ENCODE results near the gene SH3BGRL2.

The SH3BGRL2 gene

DNA sequence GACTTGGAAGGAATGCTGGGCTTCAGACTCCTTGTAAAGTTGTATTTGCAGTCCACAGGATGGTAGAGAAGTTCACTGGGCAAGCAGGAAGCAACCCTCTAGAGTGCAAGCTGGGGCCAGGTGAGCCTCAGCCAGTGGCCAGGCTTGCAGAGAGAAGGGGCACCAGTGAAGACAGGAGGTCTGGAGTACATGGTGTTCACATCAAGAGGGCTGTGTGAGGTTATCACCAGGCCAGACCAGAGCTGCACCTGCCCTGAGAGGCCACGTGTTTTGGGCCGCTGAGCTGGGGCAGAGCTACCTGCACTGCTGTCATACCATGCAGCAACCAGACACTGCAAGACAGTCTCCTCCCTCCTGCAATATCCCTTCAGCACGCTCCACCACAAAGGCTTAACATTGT lies 79.0 kb downstream of the SH3BGRL2 start:
- H3K4me3 ChIP-seq (replicated peaks in 1 of 2; ENCODE audit: low read depth in 2 of 2, low read length in 2 of 2) = no peak overlapping the region
- TF ChIP-seq, protein P1, sequence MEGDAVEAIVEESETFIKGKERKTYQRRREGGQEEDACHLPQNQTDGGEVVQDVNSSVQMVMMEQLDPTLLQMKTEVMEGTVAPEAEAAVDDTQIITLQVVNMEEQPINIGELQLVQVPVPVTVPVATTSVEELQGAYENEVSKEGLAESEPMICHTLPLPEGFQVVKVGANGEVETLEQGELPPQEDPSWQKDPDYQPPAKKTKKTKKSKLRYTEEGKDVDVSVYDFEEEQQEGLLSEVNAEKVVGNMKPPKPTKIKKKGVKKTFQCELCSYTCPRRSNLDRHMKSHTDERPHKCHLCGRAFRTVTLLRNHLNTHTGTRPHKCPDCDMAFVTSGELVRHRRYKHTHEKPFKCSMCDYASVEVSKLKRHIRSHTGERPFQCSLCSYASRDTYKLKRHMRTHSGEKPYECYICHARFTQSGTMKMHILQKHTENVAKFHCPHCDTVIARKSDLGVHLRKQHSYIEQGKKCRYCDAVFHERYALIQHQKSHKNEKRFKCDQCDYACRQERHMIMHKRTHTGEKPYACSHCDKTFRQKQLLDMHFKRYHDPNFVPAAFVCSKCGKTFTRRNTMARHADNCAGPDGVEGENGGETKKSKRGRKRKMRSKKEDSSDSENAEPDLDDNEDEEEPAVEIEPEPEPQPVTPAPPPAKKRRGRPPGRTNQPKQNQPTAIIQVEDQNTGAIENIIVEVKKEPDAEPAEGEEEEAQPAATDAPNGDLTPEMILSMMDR (IDR thresholded peaks at IDR 0.05; ENCODE audit: low read depth, low read length) = no peak
- DNase-seq (ENCODE audit: low read depth in 2 of 2) = no peak

DNA sequence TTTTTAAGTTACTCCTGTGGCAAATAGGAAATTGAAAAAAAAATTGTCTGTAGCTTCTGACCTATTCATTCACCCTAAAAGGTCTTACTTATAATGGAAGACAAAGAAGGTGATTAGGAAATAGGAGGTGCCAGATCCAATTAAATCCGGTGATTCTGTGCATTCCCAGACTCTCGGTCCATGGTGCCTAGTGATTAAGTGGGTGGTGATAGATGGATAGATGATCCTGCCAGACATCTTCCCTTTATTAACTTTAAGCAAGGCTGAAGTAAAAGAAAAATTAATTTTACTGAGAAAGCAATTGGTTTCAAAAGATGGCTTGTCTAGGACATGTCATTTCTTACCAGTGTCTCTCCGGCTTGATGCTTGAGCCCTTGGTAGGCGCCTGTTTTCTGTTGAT lies 80.0 kb downstream of the SH3BGRL2 start:
- no peak overlapping the region for H3K4me3 ChIP-seq (replicated peaks in 1 of 2; ENCODE audit: low read depth in 2 of 2, low read length in 2 of 2)
- DNase-seq (ENCODE audit: low read depth in 2 of 2) = no peak
- TF ChIP-seq, protein P1 (IDR thresholded peaks at IDR 0.05; ENCODE audit: low read depth, low read length) = no peak

DNA sequence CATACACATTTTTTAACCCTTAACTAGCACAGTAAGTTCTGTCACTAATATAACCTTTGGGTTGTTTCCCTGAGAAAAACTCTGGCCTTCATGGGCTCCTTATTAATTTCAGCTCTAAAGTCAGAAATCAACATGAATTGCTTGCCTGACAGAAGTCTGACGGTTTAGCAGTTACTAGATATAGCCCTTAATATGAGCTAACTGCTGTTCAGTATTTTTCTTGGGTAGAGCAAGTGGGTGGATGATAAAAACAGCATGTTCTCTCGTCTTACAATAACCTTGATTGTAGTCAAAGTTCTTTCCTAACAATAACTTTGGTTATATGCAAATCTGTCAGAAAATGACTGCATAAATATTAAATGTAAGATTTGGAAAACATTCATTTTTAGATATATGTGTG lies 81.0 kb downstream of the SH3BGRL2 start:
- TF ChIP-seq, protein P1 (IDR thresholded peaks at IDR 0.05; ENCODE audit: low read depth, low read length) = no peak
- DNase-seq (ENCODE audit: low read depth in 2 of 2) = no peak
- H3K4me3 ChIP-seq (replicated peaks in 1 of 2; ENCODE audit: low read depth in 2 of 2, low read length in 2 of 2) = no peak overlapping the region

DNA sequence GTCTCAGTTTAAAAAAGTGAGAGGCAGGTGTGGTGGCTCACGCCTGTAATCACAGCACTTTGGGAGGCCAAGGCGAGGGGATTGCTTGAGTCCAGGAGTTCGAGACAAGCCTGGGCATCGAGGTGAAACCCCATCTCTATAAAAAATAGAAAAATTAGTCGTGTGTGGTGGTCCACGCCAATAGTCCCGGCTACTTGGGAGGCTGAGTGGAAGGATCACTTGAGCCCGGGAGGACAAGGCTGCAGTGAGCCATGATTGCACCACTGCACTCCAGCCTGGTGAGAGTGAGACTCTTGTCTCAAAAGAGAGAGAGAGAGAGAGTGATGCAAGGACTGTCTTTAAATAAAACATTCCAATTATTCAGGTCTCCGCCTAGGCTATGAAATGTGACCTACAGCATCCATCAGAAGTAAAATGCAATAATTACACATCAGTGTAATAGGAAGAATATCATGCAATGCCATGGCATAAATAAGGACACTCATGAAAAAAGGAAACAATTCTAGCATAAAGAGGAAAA lies 81.5 kb downstream of the SH3BGRL2 start:
- no peak overlapping the region for H3K4me3 ChIP-seq (replicated peaks in 1 of 2; ENCODE audit: low read depth in 2 of 2, low read length in 2 of 2)
- no peak for DNase-seq (ENCODE audit: low read depth in 2 of 2)
- TF ChIP-seq, protein P1 (IDR thresholded peaks at IDR 0.05; ENCODE audit: low read depth, low read length) = no peak

DNA sequence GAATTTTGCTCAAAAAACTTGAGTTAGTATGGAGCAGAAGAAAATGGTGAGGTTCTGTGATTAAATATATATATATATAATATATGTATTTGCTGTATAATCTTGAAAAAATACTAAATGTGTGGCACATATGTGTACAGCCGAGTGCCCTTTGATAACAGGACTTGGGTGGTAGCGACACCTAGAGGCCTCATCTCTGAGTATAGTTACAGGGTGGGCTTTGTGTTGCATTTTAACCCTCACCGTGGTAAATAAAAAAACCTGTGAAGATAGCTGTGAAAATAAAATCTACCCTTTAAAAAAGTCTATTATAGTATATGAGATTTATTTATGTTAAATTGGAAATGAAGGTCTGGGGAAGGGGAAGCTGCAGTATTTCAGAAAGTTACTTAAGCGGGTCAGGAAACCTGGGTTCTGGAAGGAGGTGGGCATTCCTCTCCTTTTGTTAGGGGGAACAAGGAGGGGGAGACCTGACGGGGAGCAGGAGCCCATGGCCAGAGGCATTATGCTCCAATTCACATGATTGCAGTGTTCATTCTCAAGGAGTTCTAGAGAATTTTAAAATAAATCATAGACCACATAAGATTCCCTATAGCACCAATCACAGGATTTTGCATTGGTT lies 82.7 kb downstream of the SH3BGRL2 start:
- TF ChIP-seq, protein P1 (IDR thresholded peaks at IDR 0.05; ENCODE audit: low read depth, low read length) = peak; percentile 61
- H3K4me3 ChIP-seq (replicated peaks in 1 of 2; ENCODE audit: low read depth in 2 of 2, low read length in 2 of 2) = no peak overlapping the region
- DNase-seq (ENCODE audit: low read depth in 2 of 2) = peak; percentile 57 to 66

DNA sequence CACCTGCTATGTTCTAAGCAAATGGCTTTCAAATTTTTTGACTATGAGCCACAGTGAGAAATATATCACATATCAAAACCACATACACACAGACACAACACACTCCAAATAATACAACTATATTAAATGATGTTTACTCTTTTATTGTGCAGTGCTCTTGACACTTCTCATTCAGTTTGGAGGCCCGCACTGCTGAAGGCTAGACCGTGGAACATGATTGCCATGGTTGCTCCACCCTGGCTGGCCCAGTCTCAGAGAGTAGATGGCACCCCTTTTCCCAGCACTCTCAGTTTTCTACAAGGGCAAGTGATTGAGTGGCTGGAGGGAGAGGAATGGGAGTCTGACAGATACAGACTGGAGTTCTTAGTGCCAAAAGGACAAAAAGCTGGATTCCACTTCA lies 86.9 kb downstream of the SH3BGRL2 start:
- H3K4me3 ChIP-seq (replicated peaks in 1 of 2; ENCODE audit: low read depth in 2 of 2, low read length in 2 of 2) = no peak overlapping the region
- no peak for DNase-seq (ENCODE audit: low read depth in 2 of 2)
- TF ChIP-seq, protein P1 (IDR thresholded peaks at IDR 0.05; ENCODE audit: low read depth, low read length) = no peak
